NCI-H69 (cell line): ENCODE measurements around the gene FBXO2.

ENCODE experiments used
- DNase-seq: peaks from one replicate; lab custom pipeline; 2025; lab: John Stamatoyannopoulos, UW

Gene FBXO2

DNA sequence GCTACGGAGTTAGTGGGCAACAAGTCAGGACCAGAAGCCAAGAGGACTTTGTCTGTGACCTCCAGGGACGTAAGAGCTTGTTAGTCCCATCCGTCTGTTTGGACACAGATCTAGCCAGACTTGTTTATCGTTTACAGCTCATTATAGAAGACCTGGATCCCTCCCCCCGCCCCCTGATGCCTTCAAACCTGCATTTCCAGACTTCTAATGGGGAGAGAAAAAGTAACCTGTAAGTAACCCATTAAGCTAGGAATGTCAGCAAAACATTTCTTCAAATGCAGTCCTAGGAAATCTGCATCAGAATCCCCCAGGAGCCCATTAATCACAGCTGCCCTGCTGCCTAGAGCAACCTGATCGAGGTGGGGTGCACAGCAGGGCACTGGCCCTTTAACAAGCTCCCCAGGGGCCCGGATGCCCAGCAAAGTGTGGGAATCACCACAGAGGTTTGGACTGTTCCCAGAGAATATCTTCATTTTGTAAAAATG is 28.1 kb upstream of the FBXO2 start:
- peak; percentile 55 for DNase-seq

DNA sequence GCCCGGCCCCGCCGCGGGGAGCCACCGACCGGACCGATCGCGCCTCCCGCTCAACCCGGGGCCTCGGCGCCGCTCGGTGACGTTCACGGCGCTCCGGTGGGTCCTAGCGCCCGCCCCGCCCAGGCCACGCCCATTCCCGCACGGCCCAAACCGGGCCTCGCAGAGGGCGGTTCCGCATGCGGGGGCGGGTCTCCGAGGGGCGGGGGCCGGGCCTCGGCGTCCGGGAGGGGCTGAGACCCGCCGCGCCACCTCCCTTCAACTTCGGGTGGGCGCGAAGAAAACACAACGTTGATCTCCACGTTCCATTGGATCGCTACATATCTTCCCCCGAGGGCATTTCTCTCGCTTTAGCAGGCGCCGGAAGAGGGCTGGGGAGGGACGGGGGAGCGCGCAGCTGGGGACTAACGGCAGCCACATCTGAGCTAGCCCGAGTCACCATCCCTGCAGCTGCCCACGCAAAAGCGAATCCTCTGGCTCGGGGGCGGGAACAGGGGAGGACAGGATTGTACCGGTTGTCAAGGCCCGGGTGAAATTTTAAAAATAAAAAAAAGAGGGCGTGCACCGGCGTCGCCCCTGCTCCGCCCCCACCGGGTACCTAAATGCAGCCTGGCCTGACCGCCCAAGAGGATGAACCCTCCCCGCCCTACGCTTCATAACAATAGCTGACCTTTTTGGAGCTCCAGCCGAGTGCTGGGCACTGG is 27.0 kb upstream of the FBXO2 start, which contains the start of gene MAD2L2:
Gene MAD2L2 (minus strand): TSS at position 78 of the 701 bp plus-strand sequence. CDS start 547 bp downstream, outside the sequence.
- DNase-seq = peak; percentile 96

DNA sequence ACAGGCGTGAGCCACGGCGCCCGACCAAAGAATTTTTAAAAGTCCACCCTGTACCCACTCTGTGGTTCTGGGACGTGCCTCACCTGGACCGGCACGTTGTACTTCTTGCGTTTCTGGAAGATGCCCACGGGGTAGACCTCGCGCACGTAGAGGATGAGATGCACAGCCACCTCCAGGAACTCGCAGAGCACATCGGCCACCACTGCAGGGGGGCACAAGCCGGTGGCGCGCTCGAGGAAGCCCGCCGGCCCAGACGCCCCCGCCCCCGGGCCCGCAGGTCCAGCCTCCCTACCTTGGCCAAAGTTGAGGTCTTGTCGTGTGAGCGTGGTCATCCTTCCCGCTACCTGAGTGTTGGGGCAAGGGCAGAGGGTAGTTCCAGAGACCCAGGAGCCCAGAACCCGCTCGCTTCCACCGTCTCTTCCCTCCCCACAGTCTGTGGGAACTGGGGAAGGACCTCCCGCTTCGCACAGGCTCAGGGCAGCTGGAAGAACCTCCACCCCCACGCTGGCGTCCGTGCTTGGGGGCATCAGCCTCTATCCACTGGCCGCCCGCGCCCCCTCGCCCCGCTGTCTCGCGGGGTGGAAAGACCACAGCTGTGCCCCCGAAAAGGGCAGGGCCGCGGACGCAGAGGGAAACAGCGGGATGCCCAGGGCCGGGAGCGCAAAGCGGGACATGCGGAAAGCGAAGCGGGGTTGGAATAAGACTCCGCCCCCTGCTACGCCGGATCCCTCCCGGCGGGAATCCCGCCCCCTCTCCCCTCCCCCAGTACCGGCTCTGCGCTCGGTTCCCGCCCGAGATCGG is 26.2 kb upstream of the FBXO2 start:
- DNase-seq = peak; percentile 67

DNA sequence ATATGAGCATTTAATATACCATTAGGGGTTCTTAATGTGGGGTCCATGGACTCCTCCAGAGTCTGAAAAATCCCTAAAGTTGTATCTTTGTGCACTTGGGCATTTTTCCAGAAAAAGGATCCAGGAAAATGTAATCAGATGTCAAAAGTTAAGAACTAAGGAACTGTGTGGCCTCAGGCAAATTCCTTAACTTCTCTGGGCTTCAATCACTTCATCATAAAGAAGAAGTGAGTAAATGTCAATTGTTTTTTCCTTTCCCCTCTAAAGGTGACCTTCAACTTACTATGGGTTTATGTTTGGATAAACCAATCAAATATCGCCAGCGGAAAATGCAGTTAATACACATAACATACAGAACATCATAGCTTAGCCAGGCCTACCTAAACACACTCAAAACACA is 24.2 kb upstream of the FBXO2 start:
- DNase-seq = no peak

DNA sequence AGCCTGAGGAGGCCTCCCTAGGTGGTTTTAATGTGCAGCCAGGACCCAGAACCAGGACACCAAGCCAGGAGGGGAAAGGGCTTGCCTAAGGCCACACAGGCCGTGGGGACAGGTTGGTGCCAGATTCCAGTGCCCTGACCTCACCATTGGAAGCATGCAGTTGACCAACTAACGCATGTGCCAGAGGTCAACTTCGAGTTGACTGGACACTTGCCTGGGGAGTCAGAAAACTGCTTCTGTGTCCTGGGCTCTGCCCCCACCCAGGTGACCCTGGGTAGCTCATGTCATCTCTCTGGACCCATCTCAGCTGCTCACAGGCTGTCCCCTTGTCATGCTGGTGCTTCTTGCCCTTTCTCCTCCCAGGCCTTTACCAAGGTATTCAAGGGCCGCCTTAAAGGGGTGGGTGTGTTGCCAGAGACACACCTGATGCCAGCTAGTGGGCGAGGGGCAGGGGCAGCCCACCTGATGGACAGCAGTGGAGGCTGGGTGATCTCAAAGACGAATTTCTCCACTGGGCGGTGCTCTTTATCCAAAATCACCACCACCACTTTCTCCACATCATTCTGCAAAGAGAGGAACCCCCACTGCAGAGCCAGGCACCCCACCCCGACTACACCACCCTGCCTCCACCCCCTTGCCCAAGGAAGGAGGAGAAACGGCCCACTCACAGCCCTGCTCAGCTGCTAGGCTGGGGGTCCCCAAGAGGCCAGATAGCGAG is 22.3 kb upstream of the FBXO2 start:
- no peak for DNase-seq

DNA sequence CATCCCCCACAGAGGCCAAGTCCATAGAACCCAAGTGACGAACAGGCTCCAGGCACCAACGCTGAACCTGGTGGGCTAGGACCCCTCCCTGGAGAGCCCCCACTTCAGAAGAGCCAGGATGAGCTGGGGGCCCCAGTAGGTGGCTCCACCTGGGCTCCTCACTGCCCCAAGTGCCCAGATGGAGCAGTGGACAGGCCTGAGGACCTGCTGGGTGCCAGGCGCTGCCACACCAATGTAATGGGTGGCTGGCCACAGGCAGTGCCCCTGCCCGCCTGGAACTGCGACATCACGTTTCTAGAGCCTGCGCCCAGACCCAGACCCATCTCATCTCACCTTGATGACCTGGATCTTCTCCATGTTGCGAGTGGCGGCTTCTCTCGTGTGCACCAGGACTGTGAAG is 21.1 kb upstream of the FBXO2 start:
- DNase-seq = no peak

DNA sequence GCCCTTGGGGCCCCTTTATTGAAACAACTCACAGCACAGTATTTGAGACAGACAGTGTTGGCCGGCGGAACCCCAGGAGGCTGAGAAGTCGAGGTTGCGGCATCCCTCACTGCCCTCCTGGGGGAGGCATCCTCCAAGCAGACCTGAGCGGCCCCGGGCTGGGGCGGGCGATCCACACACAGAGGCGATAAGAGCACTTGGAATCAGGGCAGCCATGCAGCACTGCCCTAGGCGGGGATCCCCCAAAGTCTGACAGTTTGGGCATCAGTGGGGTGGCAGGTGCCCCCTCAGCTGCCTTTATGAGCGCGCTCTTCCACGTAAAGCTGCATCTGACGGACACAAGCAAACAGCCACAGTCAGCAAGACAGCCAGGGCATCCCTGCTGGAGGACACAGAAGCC is 20.3 kb upstream of the FBXO2 start:
- no peak for DNase-seq

DNA sequence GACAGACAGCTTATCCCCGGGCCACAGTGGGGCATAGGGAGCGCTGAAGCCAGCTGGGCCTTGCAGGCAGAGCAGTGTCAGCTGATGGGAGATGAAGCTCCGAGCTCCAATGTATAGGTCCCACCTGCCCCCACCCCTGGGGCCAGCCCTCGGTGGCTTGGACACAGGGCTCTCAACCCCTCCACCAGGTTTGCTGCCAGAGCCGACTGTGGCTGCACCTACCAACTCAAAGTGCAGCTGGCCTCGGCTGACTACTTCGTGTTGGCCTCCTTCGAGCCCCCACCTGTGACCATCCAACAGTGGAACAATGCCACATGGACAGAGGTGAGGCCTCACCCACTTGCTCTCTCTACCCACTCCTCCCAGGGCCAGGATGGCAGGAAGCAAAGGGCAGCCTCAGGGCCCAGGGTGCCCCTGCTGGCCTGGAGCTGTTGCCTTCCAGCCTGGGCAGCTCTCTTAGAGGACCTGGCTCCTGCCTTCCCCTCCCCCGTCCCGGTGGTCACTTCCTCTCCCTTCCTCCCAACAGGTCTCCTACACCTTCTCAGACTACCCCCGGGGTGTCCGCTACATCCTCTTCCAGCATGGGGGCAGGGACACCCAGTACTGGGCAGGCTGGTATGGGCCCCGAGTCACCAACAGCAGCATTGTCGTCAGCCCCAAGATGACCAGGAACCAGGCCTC is 19.0 kb upstream of the FBXO2 start:
- DNase-seq = no peak

DNA sequence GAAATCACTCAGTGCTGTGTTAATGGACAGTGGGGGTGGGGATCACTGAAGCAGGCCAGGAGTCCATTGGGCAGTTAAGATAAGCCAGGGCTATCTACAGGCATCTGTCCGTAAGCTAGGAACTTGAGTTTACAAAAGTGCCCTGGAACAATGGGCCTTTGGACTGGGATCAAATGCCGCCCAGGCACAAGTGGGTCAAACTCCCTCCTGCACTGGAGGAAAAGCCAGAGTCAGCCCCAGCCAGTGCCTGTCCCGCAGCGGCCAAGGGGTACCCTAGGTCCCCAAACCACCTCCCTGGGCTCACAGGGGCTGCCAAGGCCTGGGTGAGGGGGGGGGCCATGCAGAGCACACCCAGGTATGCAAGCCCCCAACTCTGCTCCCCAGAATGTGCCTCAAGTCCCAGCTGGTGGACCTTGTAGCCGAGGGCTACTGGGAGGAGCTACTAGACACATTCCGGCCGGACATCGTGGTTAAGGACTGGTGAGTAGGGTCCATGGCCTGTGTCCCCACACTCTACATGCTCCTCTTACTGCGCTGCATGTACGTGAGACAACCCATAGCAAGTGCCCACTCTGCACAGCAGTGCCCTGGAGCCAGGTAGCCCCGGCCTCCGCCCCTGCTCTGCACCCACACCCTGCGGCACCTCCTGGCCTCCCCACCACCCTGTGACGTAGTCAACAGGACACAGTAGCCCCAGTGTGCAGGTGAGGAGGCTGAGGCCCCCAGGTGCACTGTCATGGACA is 17.5 kb upstream of the FBXO2 start:
- no peak for DNase-seq

DNA sequence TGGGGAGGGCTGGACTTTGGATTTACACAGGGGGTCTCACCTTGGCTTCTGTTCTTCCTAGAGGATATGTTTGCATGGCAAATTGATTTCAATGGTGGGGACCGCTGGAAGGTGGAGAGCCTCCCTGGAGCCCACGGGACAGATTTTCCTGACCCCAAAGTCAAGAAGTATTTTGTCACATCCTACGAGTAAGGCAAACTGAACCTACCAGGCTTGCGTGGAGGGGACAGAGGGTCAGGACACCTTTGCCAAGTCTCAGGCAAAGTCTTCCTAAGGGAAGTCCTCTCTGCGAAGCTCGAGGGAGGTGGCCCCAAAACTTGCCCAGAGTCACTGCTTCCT is 16.9 kb upstream of the FBXO2 start:
- no peak for DNase-seq

DNA sequence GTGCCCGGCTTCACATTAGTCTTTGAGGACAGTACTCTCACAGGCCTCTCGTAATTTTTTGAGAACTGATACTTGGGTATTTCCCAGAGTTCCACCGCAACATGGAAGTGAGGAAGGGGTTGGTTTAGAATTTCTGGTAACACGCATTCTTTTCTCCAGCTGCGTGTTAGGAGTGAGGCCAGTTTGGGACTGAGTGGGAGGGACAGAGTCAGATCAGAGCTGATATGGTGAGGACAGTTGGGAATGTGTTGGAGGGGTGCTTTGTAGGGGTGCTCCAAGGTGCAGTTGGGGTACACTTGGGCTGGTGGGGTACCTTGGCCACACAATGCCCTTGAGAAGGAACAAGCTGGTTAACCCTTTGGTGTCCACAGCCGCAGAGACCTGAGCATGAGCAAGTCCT is 16.5 kb upstream of the FBXO2 start:
- DNase-seq = no peak

DNA sequence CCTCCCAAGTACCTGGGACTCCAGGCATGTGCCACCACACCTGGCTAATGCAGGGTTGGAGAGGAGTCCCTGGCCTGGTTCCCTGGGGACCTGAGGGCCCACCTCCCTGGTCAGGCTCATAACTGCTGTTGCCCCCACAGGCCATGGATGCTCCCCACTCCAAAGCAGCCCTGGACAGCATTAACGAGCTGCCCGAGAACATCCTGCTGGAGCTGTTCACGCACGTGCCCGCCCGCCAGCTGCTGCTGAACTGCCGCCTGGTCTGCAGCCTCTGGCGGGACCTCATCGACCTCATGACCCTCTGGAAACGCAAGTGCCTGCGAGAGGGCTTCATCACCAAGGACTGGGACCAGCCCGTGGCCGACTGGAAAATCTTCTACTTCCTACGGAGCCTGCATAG is 14.3 kb upstream of the FBXO2 start:
- DNase-seq = no peak

DNA sequence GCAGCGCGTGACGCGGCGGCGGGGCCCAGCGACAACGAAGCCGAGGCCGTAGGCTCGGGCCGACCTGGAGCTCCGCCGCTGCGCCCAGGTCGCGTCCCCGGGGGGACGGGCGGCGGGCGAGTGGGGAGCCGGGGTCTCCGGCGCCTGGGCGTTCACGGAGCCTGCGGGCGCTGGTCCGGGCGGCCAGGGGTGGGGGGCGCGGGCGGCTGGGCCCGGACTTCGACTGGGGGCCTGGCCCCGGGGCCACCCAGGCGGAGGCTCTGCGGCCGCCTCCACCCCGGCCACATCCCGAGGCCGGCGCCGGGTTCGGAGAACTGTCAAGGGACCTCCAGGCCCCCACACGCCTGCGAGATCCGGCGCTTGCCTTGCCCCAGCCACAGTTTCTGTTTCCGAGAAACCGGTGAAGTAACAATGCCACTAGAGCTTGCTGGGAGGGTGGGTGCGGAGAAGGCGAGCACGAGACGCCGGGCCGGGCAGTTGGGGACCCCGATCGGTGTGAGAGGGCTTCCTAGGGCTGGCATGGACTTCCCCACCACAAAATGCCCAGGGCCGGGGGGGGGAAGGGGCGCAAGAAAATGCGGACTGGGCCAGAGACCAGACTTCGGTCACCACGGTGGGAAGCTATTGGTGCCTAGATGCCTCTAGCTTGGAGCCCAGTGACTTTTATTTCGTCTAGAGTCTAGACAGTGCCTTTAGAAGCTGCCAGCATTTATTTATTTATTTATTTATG is 10.3 kb upstream of the FBXO2 start:
- DNase-seq = peak; percentile 50

DNA sequence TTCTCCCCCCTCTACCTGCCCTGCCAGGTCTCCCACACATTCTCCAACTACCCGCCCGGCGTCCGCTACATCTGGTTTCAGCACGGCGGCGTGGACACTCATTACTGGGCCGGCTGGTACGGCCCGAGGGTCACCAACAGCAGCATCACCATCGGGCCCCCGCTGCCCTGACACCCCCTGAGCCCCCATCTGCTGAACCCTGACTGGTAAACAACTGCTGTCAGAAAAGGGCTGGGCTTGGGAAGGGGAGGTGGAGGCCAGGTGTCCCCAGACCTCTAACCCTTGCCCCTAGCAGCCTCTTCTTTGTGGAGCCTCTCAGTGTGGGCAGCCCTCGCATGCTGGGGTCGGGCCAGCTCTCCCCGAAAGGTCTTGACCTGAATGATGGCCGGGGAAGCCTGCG is 6.9 kb upstream of the FBXO2 start:
- DNase-seq = no peak

DNA sequence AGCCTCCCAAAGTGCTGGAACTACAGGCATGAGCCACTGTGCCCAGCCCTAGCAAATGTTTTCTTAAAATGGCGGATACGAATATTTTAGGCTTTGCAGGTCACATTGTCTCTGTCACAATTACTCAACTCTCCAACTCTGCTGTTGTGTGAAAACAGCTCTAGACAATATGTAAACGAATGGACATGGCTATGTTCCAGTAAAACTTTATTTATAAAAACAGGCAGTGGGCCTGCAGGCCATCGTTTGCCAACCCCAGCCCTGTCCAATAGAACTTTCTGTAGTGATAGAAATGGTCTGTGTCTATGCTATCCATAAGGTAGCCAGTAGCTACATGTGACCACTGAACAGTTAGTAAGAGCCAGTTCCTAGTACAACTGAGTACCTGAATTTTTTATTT is 5.5 kb upstream of the FBXO2 start:
- DNase-seq = no peak

DNA sequence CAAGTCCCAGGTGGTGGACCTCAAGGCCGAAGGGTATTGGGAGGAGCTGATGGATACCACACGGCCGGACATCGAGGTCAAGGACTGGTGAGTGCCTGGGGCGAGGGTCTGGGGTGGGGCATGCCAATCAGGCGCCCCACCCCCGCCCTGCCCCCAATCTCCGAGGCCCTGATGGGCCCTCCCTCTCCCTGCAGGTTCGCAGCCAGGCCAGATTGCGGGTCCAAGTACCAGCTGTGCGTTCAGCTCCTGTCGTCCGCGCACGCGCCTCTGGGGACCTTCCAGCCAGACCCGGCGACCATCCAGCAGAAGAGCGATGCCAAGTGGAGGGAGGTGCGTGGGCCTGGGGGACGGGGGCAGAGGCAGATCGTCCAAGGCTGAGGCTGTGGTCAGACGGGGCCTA is 4.3 kb upstream of the FBXO2 start:
- no peak for DNase-seq

DNA sequence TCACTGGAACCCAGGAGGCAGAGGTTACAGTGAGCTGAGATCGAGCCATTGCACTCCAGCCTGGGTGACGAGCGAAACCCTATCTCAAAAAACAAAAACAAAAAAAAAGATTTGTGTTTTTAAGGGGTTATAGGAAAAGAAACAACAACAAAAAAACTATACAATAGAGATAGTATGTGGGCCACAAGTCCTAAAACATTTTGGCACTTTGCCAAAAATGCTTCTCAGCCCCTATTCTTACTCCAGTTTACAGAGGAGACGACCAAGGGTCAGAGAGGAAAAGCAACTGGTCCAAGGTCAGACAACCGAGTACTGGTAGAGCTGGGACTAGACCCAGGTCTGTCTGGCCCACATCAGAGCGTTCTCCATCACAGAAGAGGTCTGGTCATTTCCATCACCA is 3.4 kb upstream of the FBXO2 start:
- DNase-seq = no peak

DNA sequence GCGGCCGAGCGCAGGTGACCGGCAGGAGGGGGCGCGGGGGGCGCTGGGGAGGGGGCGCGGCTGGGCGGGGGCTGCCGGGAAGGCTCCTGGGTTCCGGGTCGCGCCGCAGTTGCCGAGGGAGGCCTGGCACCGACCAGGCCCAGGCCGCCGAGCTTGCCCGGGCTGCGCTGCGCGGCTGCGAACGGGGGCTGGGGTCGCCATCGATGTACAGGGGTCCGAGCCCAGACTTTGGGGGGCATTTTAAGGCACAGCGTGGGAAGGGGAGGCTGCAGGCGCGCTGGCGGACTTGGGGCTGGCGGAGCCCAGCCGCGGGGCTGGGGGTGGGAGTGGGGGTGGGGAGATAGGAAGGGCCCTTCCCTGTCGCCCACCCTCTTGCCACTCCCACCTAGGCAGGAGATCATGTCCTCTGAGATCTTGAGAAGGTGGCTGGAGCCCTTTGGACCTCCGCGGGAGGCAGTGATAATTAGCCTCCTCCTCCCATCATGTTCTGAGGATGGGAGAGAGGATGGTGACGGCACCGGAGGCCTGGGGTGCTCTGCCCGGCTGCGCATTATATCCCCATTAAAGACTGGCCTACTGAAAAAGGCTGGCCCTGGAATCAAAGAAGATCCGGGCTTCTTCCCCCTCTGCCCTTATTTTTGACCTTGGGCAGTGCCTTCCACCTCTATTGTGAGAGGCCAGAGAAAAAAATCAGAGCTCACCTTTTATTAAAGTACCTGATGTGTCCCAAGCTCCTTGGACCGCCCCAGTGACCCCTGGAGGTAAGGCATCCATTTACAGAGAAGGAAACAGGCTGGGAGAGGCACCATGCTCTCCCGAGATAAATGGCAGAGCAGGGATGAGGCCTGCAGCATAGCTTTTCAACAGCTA is 945 bp upstream of the FBXO2 start:
- peak; percentile 24 for DNase-seq

DNA sequence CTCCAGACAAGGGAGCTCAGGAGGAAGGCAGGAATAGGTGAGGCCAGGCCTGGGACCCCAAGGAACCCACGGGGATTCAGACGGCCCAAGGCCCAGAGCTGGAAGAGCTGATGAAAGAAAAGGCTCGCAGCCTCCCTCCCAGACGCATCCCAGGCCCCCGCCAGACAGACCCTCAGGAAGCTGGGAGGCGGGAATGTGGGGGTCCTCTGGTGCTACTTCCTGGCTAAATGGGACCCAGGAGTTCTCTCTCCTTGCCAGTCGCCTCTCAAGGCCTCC is 430 bp downstream of the FBXO2 start:
- DNase-seq = no peak
